HepG2 (cell line): ENCODE measurements around the gene TARS3. TPM values are rescaled to one million over a fixed set of nuclear protein-coding genes. Genes with fewer than 3 reads are reported as not detected.

Experiments
- ATRX ChIP-seq: sonication (generic); formaldehyde crosslinking; IDR thresholded peaks from 2 replicates; pipeline ENCODE4 v1.4.0; 2020; ENCODE audit warnings: missing genetic modification reagents, borderline replicate concordance
- CBFB ChIP-seq: sonication (generic); formaldehyde crosslinking; IDR thresholded peaks from 2 replicates; pipeline ENCODE4 v1.4.0; 2020; ENCODE audit warnings: missing genetic modification reagents
- ELF1 ChIP-seq: sonication (generic); formaldehyde crosslinking; IDR thresholded peaks from 2 replicates; pipeline ENCODE4 v1.4.0; 2020; ENCODE audit warnings: missing genetic modification reagents
- HNRNPH1 ChIP-seq: fragments of 200-400 bp; formaldehyde crosslinking; optimal IDR thresholded peaks from 2 replicates; pipeline ENCODE3; 2017; ENCODE audit warnings: mild to moderate bottlenecking, low read depth, low read length
- IRF2 ChIP-seq: IDR thresholded peaks from 2 replicates; pipeline ENCODE4 v1.6.1; 2018; ENCODE audit warnings: missing genetic modification reagents, missing compliant biosample characterization
- ISX ChIP-seq: sonication (generic); formaldehyde crosslinking; conservative IDR thresholded peaks from 2 replicates; pipeline ENCODE4 v1.5.0; 2020; ENCODE audit warnings: missing genetic modification reagents
- LRRFIP1 ChIP-seq: sonication (generic); formaldehyde crosslinking; conservative IDR thresholded peaks from 2 replicates; pipeline ENCODE4 v1.4.0; 2020; ENCODE audit warnings: missing genetic modification reagents
- MYC ChIP-seq: sonication (generic); formaldehyde crosslinking; IDR thresholded peaks from 2 replicates; pipeline ENCODE4 v1.9.0; 2021; ENCODE audit warnings: missing genetic modification reagents, borderline replicate concordance
- PHF5A ChIP-seq: IDR thresholded peaks from one replicate; pipeline ENCODE4 v1.6.1; 2018; ENCODE audit warnings: low read depth, missing genetic modification reagents; ENCODE audit not compliant: unreplicated experiment
- RAD21 ChIP-seq: fragments of 450-650 bp; formaldehyde crosslinking; IDR thresholded peaks from 2 replicates; pipeline ENCODE4 v1.5.0; 2020; ENCODE audit warnings: mild to moderate bottlenecking
- SRSF1 ChIP-seq: fragments of 200-400 bp; formaldehyde crosslinking; optimal IDR thresholded peaks from 2 replicates; pipeline ENCODE3; 2017; ENCODE audit warnings: mild to moderate bottlenecking, low read depth, low read length, moderate library complexity
- TOPORS ChIP-seq: sonication (generic); formaldehyde crosslinking; IDR thresholded peaks from 2 replicates; pipeline ENCODE4 v1.8.0; 2023; ENCODE audit warnings: mild to moderate bottlenecking, missing genetic modification reagents
- U2AF1 ChIP-seq: fragments of 200-400 bp; formaldehyde crosslinking; optimal IDR thresholded peaks from 2 replicates; pipeline ENCODE3; 2017; ENCODE audit warnings: mild to moderate bottlenecking, low read depth, low read length
- ZBTB14 ChIP-seq: sonication (generic); formaldehyde crosslinking; IDR thresholded peaks from 2 replicates; pipeline ENCODE4 v1.4.0; 2020; ENCODE audit warnings: missing genetic modification reagents
- ZFP82 ChIP-seq: sonication (generic); formaldehyde crosslinking; IDR thresholded peaks from 2 replicates; pipeline ENCODE4 v1.5.1; 2020; ENCODE audit warnings: mild to moderate bottlenecking, missing genetic modification reagents, borderline replicate concordance
- ZNF17 ChIP-seq: sonication (generic); formaldehyde crosslinking; IDR thresholded peaks from 2 replicates; pipeline ENCODE4 v1.5.0; 2020; ENCODE audit warnings: mild to moderate bottlenecking, missing genetic modification reagents
- ZNF225 ChIP-seq: sonication (generic); formaldehyde crosslinking; IDR thresholded peaks from 2 replicates; pipeline ENCODE4 v1.4.0; 2020; ENCODE audit warnings: mild to moderate bottlenecking, missing genetic modification reagents
- ZNF281 ChIP-seq: sonication (generic); formaldehyde crosslinking; IDR thresholded peaks from 2 replicates; pipeline ENCODE4 v1.4.0; 2020; ENCODE audit warnings: missing genetic modification reagents, borderline replicate concordance
- ZNF30 ChIP-seq: sonication (generic); formaldehyde crosslinking; IDR thresholded peaks from 2 replicates; pipeline ENCODE4 v1.5.0; 2020; ENCODE audit warnings: mild to moderate bottlenecking, missing genetic modification reagents
- ZNF317 ChIP-seq: sonication (generic); formaldehyde crosslinking; IDR thresholded peaks from 2 replicates; pipeline ENCODE4 v1.5.0; 2020; ENCODE audit warnings: mild to moderate bottlenecking, missing genetic modification reagents
- ZNF430 ChIP-seq: sonication (generic); formaldehyde crosslinking; IDR thresholded peaks from 2 replicates; pipeline ENCODE4 v1.9.0; 2021; ENCODE audit warnings: mild to moderate bottlenecking, missing genetic modification reagents
- ZNF639 ChIP-seq: conservative IDR thresholded peaks from 2 replicates; pipeline ENCODE4 v1.6.1; 2018; ENCODE audit warnings: missing genetic modification reagents
- ZNF644 ChIP-seq: IDR thresholded peaks from 2 replicates; pipeline ENCODE4 v1.6.1; 2016; ENCODE audit warnings: low read depth
- polyA plus RNA-seq, 8 experiments: library from polyadenylated mRNA; depleted of rRNA in 3 of 8; stranded (reverse) in 7 of 8; unstranded in 1 of 8; fragments of >200 nt; fragmentation: Illumina TruSeq in 4 of 8; extraction: Trizol in 4 of 8; gene quantifications; 2 replicates each; pipeline versions ENCODE4 v1.2.1 to v1.2.3, GENCODE V29; 2011 to 2016; ENCODE audit warnings: low read depth in 4 of 8, missing spikeins in 1 of 8, mixed read lengths in 1 of 8; ENCODE audit not compliant: insufficient read depth in 1 of 8
- total RNA-seq, 5 experiments: library from RNA; depleted of rRNA; stranded (reverse); fragments of >200 nt; fragmentation: Illumina TruSeq; extraction: Trizol; gene quantifications; 2 replicates each; pipeline ENCODE4 v1.2.3, GENCODE V29; 2016; ENCODE audit warnings: low read depth in 1 of 5

TARS3 gene
- total and polyA plus RNA-seq, 2 of the 13 experiments (the other 11 are each of a cell fraction or from before 2014, with no cell fraction given): 4.1 to 11.7 TPM

- TF ChIP-seq ZNF639 (CRISPR knock-in tag) (0 out of 2 replicates have a peak, but pooled peaks have one; percentile 1), ZBTB14 (CRISPR knock-in tag) (no peak), PHF5A (no peak), IRF2 (CRISPR knock-in tag) (peak; percentile 45; the same call in 1 of the 2 replicates), ZNF225 (CRISPR knock-in tag) (no peak), ELF1 (CRISPR knock-in tag) (no peak), ZNF17 (CRISPR knock-in tag) (no peak), ATRX (CRISPR knock-in tag) (no peak), MYC (CRISPR knock-in tag) (peak; percentile 59; the same call in 1 of the 2 replicates), U2AF1 (no peak), ZNF30 (CRISPR knock-in tag) (no peak), SRSF1 (no peak), ZNF317 (CRISPR knock-in tag) (peak; percentile 81), ZNF430 (CRISPR knock-in tag) (peak; percentile 65; the same call in 1 of the 2 replicates), HNRNPH1 (no peak), ISX (CRISPR knock-in tag) (no peak), ZNF644 (CRISPR knock-in tag) (no peak), CBFB (CRISPR knock-in tag) (no peak), RAD21 (CRISPR knock-in tag) (no peak), TOPORS (CRISPR knock-in tag) (no peak), ZNF281 (peak; percentile 69; the same call in 1 of the 2 replicates), ZFP82 (CRISPR knock-in tag) (no peak), LRRFIP1 (CRISPR knock-in tag) (no peak)
These were observed 108.1 kb downstream of the TARS3 start (continued) for GRCh38 chr15:101615986-101616848.
